Choroid plexus epithelial cell (primary cell): ENCODE data around the gene CCBE1.
A peak's percentile ranks its signal among the peaks of the same experiment; 100 is the strongest.
"Not testable (repeated sequence)": the region's sequence is repeated elsewhere in the genome, so short reads cannot be mapped to it uniquely, and the experiment has no call there.

Experiments
- DNase-seq: peaks from one replicate; pipeline ENCODE4 v3.0.0-alpha.2; 2010; ENCODE audit warnings: low read depth
- H3K4me3 ChIP-seq: 2 replicates; pipeline ENCODE4 v1.5.1; 2011; ENCODE audit warnings: low read depth, mild to moderate bottlenecking, control low read depth, low read length, moderate library complexity
- TF ChIP-seq, protein P1 (sequence below): conservative IDR thresholded peaks from 2 replicates; pipeline ENCODE4 v1.5.1; 2011; ENCODE audit warnings: low read depth, mild to moderate bottlenecking, control low read depth, inconsistent platforms, low read length, moderate library complexity

CCBE1 gene

DNA sequence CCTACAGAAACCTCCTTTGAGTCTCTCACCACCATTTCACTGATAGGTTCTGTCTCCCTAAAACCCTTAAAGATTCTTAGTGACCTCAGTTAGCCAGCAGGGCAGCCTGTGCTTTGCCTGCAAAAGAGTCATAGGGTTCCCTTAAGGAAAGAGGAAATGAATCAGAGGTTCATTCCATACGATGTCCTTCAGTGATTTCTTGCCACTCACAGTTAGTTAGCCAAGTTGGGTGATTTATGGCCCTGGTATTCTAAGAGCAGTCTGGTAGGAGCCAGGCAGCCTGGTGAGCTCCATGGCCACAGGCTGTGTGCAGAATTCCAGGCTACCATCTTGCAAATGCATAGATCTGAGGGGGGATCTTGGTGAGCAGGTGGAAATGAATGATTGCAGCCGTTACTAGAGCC is 18.7 kb upstream of the CCBE1 start:
- no peak overlapping the region for H3K4me3 ChIP-seq
- DNase-seq: peak; percentile 88
- TF ChIP-seq, protein P1, sequence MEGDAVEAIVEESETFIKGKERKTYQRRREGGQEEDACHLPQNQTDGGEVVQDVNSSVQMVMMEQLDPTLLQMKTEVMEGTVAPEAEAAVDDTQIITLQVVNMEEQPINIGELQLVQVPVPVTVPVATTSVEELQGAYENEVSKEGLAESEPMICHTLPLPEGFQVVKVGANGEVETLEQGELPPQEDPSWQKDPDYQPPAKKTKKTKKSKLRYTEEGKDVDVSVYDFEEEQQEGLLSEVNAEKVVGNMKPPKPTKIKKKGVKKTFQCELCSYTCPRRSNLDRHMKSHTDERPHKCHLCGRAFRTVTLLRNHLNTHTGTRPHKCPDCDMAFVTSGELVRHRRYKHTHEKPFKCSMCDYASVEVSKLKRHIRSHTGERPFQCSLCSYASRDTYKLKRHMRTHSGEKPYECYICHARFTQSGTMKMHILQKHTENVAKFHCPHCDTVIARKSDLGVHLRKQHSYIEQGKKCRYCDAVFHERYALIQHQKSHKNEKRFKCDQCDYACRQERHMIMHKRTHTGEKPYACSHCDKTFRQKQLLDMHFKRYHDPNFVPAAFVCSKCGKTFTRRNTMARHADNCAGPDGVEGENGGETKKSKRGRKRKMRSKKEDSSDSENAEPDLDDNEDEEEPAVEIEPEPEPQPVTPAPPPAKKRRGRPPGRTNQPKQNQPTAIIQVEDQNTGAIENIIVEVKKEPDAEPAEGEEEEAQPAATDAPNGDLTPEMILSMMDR: peak; percentile 26

DNA sequence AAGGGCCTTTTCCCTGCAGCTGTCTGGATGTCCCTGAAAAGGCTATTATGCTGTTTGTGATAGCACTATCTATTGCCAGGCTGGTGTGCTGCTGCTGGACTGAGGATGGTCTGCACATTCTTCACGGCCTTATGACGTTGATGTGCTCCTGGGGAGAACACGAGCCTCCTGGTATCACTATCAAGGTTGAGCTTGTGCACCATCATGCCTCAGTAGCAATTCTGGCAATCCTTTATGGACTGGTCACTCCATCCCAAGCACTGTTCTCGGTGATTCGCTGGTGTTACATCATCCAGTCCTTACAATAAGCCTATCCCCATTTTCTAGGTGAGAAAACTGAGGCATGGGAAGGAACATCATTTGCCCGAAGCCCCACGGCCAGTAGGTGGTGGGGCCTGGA is 18.2 kb upstream of the CCBE1 start:
- no peak overlapping the region for H3K4me3 ChIP-seq
- TF ChIP-seq, protein P1: no peak
- peak; percentile 32 for DNase-seq

GRCh38 chr18:59714096-59714495 is 16.9 kb upstream of the CCBE1 start:
- H3K4me3 ChIP-seq: not testable (repeated sequence)

GRCh38 chr18:59712311-59712710 is 15.1 kb upstream of the CCBE1 start:
- DNase-seq: no peak
- TF ChIP-seq, protein P1: no peak
- no peak overlapping the region for H3K4me3 ChIP-seq

More at GRCh38 chr18:59714096-59714495, 16.9 kb upstream of the CCBE1 start:
- DNase-seq: not testable (repeated sequence)

DNA sequence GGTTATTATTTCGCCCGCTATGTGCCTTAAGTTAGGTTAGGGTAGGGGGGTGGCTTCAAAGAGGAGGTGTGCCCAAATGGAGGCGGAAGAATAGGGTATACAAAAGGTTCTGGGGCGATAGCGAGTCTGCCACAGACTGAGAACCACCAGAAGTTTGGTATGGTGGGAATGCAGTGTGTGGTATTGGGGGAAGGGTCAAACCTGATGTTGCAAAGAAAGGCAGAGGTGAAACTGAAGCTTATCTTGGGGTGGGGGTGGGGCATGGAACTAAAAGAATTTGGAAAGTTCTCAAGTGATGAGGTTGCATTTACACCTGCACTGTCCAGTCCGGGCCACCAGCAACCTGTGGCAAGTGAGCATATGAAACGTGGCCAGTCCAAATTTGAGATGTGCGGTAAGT is 11.8 kb upstream of the CCBE1 start:
- TF ChIP-seq, protein P1: no peak
- DNase-seq: no peak
- H3K4me3 ChIP-seq: no peak overlapping the region

GRCh38 chr18:59707306-59707705 is 10.1 kb upstream of the CCBE1 start:
- DNase-seq: no peak
- H3K4me3 ChIP-seq: no peak overlapping the region
- TF ChIP-seq, protein P1: no peak

- no peak for DNase-seq
- TF ChIP-seq, protein P1: no peak
- H3K4me3 ChIP-seq: no peak overlapping the region
Measured at GRCh38 chr18:59706499-59706898, 9.3 kb upstream of the CCBE1 start.

GRCh38 chr18:59705145-59705544 is 7.9 kb upstream of the CCBE1 start:
- no peak overlapping the region for H3K4me3 ChIP-seq
- no peak for DNase-seq
- TF ChIP-seq, protein P1: no peak
